HepG2 (cell line): ENCODE measurements around the gene KCNAB3. TPM values are rescaled to one million over a fixed set of nuclear protein-coding genes. Genes with fewer than 3 reads are reported as not detected.

Source experiments
- BRD4 ChIP-seq: sonication (generic); formaldehyde crosslinking; IDR thresholded peaks from 2 replicates; pipeline ENCODE4 v1.4.0; 2020; ENCODE audit warnings: missing genetic modification reagents
- CBFB ChIP-seq: sonication (generic); formaldehyde crosslinking; IDR thresholded peaks from 2 replicates; pipeline ENCODE4 v1.4.0; 2020; ENCODE audit warnings: missing genetic modification reagents
- CREB3 ChIP-seq: sonication (generic); formaldehyde crosslinking; IDR thresholded peaks from 2 replicates; pipeline ENCODE4 v1.5.0; 2020; ENCODE audit warnings: missing genetic modification reagents
- HMG20B ChIP-seq: conservative IDR thresholded peaks from 2 replicates; pipeline ENCODE4 v1.6.1; 2016; ENCODE audit warnings: missing genetic modification reagents, missing compliant biosample characterization
- HNRNPL ChIP-seq: fragments of 200-400 bp; formaldehyde crosslinking; IDR thresholded peaks from 2 replicates; pipeline ENCODE4 v1.6.1; 2017; ENCODE audit warnings: mild to moderate bottlenecking, low read depth, low read length
- IRX3 ChIP-seq: sonication (generic); formaldehyde crosslinking; IDR thresholded peaks from 2 replicates; pipeline ENCODE4 v1.8.1; 2023; ENCODE audit warnings: mild to moderate bottlenecking, low read depth, missing genetic modification reagents, borderline replicate concordance
- KIAA2018 ChIP-seq: sonication (generic); formaldehyde crosslinking; IDR thresholded peaks from 2 replicates; pipeline ENCODE4 v1.5.0; 2020; ENCODE audit warnings: mild to moderate bottlenecking, missing genetic modification reagents, borderline replicate concordance
- MTF2 ChIP-seq: sonication (generic); formaldehyde crosslinking; IDR thresholded peaks from 2 replicates; pipeline ENCODE4 v1.5.0; 2020; ENCODE audit warnings: missing genetic modification reagents, borderline replicate concordance
- NCOA5 ChIP-seq: sonication (generic); formaldehyde crosslinking; IDR thresholded peaks from 2 replicates; pipeline ENCODE4 v1.4.0; 2020; ENCODE audit warnings: missing genetic modification reagents
- NCOR1 ChIP-seq: fragments of 200-600 bp; sonication (generic); IDR thresholded peaks from 2 replicates; pipeline ENCODE4 v1.7.0; 2017; ENCODE audit warnings: antibody characterized with exemption, low read length, borderline replicate concordance
- NR2F2 ChIP-seq: IDR thresholded peaks from 2 replicates; pipeline ENCODE4 v1.6.1; 2012; ENCODE audit warnings: low read depth, inconsistent platforms, borderline replicate concordance
- POLR2G ChIP-seq: fragments of 200-400 bp; formaldehyde crosslinking; IDR thresholded peaks from 2 replicates; pipeline ENCODE4 v1.6.1; 2018; ENCODE audit warnings: mild to moderate bottlenecking, low read depth, low read length, moderate library complexity
- SETDB1 ChIP-seq: sonication (generic); formaldehyde crosslinking; IDR thresholded peaks from 2 replicates; pipeline ENCODE4 v1.5.1; 2020; ENCODE audit warnings: missing genetic modification reagents, mild to moderate bottlenecking, borderline replicate concordance
- TGIF2 ChIP-seq: IDR thresholded peaks from 2 replicates; pipeline ENCODE4 v1.6.1; 2016; ENCODE audit warnings: control low read depth, missing compliant biosample characterization
- ZNF124 ChIP-seq: sonication (generic); formaldehyde crosslinking; IDR thresholded peaks from 2 replicates; pipeline ENCODE4 v1.4.0; 2020; ENCODE audit warnings: missing genetic modification reagents
- ZNF335 ChIP-seq: sonication (generic); formaldehyde crosslinking; IDR thresholded peaks from 2 replicates; pipeline ENCODE4 v1.4.0; 2020; ENCODE audit warnings: missing genetic modification reagents
- ZNF44 ChIP-seq: sonication (generic); formaldehyde crosslinking; IDR thresholded peaks from 2 replicates; pipeline ENCODE4 v1.5.1; 2020; ENCODE audit warnings: mild to moderate bottlenecking, missing genetic modification reagents
- ZNF83 ChIP-seq: sonication (generic); formaldehyde crosslinking; IDR thresholded peaks from 2 replicates; pipeline ENCODE4 v1.4.0; 2020; ENCODE audit warnings: missing genetic modification reagents, mild to moderate bottlenecking, borderline replicate concordance
- polyA plus RNA-seq, 8 experiments: library from polyadenylated mRNA; depleted of rRNA in 3 of 8; stranded (reverse) in 7 of 8; unstranded in 1 of 8; fragments of >200 nt; fragmentation: Illumina TruSeq in 4 of 8; extraction: Trizol in 4 of 8; gene quantifications; 2 replicates each; pipeline versions ENCODE4 v1.2.1 to v1.2.3, GENCODE V29; 2011 to 2016; ENCODE audit warnings: low read depth in 4 of 8, missing spikeins in 1 of 8, mixed read lengths in 1 of 8; ENCODE audit not compliant: insufficient read depth in 1 of 8
- total RNA-seq, 5 experiments: library from RNA; depleted of rRNA; stranded (reverse); fragments of >200 nt; fragmentation: Illumina TruSeq; extraction: Trizol; gene quantifications; 2 replicates each; pipeline ENCODE4 v1.2.3, GENCODE V29; 2016; ENCODE audit warnings: low read depth in 1 of 5

The KCNAB3 gene
- total and polyA plus RNA-seq, 2 of the 13 experiments (the other 11 are each of a cell fraction or from before 2014, with no cell fraction given), result 0.29 to 0.88 TPM

- TF ChIP-seq KIAA2018 (CRISPR knock-in tag) (no peak), TGIF2 (CRISPR knock-in tag) (0 out of 2 replicates have a peak, but pooled peaks have one; percentile 53), CBFB (CRISPR knock-in tag) (no peak), ZNF124 (CRISPR knock-in tag) (no peak; the same call in 1 of the 2 replicates), ZNF44 (CRISPR knock-in tag) (no peak), ZNF335 (CRISPR knock-in tag) (peak; percentile 32; the same call in 1 of the 2 replicates), NCOA5 (CRISPR knock-in tag) (no peak), NR2F2 (no peak), CREB3 (CRISPR knock-in tag) (no peak), MTF2 (CRISPR knock-in tag) (no peak), BRD4 (CRISPR knock-in tag) (no peak), HMG20B (no peak), NCOR1 (no peak), IRX3 (CRISPR knock-in tag) (no peak), POLR2G (peak; percentile 88), SETDB1 (CRISPR knock-in tag) (no peak), ZNF83 (CRISPR knock-in tag) (no peak), HNRNPL (0 out of 2 replicates have a peak, but pooled peaks have one; percentile 46)
Observed at GRCh38 chr17:7931709-7932482, 2.2 kb upstream of the KCNAB3 start, which contains the start of the genes CNTROB and TRAPPC1 (continued).
